Astrocyte of the hippocampus (primary cell): ENCODE data around the gene TTC33.
A peak's percentile ranks its signal among the peaks of the same experiment; 100 is the strongest.
"Not testable (repeated sequence)": the region's sequence is repeated elsewhere in the genome, so short reads cannot be mapped to it uniquely, and the experiment has no call there.

Source experiments
- DNase-seq: peaks from one replicate; pipeline ENCODE4 v3.0.0; 2011; ENCODE audit warnings: low read depth, low spot score

Gene TTC33

DNA sequence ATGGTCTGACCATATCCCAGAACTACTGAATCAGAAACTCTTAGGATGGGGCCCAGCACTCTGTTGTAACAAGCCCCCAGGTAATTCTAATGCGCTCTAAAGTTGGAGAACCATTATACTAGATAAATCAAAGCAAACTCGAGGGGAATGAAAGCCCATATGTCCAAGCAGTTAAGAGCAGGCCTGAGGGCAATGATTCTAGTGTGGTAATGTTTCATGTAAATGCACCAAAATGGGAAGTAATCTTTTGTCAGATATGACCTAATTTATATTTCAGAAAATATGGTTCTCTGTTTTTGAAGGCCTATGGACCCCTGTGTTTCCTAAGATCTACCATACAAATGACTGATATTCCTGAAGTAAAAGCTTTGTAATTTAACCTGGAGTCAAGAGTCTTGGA is 184.0 kb downstream of the TTC33 start:
- DNase-seq = no peak

DNA sequence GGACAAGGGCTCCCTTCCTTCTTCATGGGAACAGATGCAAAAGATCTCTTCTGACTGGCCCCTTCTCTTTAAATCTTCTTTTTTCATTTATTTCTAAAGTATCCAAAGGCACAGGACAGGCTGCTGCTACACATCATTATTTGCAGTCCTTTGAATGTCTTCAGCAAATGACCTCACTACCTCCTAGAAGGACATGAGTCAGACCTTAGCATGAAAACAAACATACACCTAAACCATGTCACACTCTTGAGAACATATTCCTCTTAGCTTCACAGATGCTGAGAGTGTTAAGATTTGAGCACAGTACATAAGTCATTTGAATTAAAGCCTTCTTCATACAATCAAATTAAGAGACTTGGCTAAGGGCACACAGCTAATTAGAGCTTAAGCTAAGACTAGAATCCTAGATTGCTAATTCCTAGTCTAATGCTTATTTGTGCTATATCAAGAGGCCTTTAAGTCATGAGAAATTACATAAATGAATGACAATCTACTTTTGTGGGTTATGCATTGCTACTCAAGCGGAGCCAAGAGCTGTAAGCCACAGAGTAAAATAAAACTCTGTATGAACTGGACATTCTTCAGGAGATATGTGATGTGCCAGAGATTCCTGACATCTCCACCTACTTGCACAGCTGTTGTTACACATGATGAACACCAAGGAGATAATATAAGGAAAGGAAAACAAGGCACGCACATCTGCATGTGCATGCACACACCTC is 185.2 kb downstream of the TTC33 start:
- peak; percentile 50 for DNase-seq

DNA sequence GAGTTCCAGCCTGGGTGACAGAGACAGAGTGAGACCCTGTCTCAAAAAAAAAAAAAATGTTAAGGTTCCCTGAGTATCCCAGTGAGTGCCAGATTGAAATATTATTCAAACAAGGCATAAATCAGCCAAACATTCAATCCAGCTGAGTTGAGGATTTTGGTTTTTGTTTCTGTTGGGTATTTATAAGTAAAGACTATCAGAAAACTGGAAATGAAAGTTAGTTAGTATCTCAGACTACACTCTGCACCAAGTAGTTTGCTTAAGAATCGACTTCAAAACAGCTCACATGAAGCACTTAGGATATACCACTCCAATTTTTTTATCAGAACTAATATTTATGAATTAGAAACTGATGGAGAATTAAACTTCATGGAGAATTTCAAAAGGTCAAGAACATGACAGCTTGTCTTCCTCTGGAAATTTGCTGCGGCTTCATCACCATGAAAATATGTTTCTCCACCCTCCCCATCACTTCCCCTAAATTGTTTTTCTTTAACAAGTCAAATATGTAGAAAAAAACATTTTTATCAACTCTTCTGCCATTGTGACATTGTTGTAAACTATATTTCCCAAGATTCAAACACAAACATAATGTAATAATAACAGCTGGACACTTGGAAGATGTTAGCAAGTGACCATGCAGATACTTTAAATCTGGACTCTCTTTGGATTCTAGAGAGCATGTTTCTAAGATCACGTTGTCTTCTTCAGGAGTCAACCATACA is 186.1 kb downstream of the TTC33 start:
- no peak for DNase-seq

DNA sequence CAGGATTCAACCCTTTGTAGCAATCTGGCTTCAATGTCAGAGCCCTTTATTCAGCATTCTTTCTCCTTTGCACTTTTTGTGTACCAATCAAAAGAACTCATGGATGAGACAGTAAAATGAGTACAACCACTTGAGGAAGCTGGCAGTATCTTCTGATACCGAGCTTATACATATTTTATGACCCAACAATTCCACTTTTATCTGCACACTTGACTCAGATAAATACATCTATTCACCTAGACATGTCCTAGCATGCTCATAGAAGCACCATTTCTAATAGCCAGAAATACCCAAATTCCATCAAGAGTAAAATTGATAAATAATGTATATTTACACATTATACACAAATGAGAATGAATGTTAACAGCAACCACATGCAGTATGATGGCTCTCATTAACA is 187.2 kb downstream of the TTC33 start:
- no peak for DNase-seq

DNA sequence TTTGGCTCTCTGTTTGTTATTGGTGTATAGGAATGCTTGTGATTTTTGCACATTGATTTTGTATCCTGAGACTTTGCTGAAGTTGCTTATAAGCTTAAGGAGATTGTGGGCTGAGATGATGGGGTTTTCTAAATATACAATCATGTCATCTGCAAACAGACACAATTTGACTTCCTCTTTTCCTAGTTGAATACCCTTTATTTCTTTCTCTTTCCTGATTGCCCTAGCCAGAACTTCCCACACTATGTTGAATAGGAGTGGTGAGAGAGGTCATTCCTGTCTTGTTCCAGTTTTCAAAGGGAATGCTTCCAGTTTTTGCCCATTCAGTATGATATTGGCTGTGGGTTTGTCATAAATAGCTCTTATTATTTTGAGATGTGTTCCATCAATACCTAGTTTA is 192.6 kb downstream of the TTC33 start:
- not testable (repeated sequence) for DNase-seq

DNA sequence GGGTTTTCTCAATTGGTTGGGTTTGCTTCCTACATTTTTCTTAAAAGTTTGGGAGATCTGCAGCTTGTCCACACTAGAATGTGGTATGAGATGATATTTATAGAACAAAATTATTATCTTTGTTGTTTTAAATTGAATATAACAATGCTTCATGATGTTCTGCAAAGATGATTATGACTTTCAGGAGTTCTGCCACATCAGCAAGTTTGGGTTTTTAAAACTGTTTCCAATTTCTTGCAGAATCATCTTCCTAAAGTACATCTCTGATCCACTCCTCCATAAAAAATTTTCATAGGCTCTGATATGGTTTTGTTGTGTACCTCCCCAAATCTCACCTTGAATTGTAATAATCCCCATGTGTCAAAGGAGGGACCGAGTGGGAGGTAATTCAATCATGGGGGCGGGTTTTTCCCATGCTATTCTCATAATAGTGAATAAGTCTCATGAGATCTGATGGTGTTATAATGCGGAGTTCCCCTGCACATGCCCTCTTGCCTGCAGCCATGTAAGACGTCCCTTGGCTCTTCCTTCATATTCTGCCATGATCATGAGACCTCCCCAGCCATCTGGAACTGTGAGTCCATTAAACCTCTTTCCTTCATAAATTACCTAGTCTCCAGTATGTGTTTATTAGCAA is 195.2 kb downstream of the TTC33 start:
- DNase-seq = no peak

DNA sequence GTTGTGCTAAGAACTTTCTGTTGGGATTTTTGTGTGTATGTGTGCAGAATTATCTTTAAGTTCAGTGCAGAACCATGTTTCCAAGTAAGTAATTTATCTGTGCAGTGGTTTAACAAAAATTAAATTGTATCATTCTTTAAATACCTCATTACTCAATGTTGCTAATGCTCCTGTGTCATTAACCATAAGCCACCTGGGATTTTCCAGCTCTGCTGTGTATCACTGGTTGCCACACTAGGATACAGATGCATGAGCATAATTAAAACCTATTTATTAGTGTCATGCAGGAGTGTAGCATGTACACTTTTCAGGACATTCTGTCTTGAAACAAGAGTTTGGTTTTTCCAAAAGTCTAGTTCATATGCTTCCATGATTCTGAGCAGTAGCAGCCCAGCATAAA is 196.5 kb downstream of the TTC33 start:
- DNase-seq = no peak

DNA sequence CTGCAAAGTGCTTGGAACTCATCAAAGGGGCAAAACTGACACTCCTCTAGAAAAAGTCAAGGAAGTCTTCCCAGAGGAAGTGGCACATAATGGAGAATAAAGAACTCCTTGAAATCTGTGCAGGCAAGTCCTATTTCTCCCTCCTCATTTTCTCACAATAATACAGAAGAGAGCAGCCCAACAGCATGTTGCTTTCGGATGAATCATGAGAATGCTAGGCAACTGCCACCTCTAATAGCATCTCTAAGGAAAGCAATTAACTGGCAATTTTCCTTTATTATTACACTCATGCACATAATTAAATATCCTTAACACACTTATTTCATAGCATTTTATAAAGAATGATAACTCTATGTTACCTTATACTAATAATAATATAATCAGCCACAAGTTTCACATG is 198.3 kb downstream of the TTC33 start:
- peak; percentile 25 for DNase-seq

DNA sequence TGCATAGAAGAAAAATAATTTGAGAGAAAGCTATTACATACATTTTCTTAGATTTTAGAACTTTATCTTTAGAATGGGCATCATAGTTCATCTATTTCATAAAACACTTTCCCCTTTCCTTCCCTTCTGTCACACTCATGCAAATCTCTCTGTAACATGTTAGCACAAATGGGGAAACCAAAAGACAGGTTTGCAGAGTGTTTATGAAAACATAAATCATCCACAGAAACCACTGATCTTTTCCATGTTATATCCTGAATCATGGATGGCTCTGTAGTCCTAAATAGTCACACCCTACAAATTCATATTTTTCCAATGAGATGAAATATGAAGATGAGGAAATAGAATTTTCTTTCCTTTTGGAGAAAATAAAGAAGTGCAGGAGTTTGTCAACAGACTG is 198.9 kb downstream of the TTC33 start:
- DNase-seq = no peak

DNA sequence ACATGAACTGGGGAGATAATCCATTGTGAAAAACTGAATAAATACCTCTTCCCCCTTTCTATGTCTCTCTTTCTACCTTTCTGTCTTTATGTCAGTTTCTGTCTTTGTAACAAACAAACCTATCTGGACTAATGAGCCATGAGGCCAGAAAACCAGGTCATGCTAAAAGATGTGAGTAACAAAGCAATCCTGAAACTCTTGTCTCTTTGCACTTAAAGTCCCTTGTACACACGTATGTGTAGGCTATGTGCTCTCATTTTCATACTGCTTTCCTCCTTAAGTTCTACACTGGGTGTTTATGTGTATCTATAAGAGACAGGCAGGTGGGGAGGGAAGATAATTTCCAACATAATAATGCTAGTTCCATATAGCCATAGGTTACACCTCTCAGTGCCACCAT is 199.9 kb downstream of the TTC33 start:
- no peak for DNase-seq

DNA sequence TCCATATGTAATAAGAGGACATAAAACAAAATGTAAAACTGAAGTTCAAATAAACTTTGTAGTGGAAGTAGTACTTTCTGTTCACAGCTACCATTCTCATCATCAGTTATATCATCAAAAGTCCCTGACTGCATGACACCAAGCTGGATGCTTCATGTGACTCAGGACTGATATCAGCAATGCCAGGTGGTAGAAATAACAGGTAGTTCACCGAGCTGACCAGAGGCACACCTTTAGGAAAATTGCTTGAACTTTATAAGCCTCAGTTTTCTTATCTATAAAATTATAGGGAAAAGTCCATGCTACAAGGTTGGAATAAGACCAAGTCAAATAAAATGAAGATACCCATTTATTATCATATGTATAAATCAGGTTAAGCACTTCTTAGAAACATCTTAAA is 200.9 kb downstream of the TTC33 start:
- no peak for DNase-seq

DNA sequence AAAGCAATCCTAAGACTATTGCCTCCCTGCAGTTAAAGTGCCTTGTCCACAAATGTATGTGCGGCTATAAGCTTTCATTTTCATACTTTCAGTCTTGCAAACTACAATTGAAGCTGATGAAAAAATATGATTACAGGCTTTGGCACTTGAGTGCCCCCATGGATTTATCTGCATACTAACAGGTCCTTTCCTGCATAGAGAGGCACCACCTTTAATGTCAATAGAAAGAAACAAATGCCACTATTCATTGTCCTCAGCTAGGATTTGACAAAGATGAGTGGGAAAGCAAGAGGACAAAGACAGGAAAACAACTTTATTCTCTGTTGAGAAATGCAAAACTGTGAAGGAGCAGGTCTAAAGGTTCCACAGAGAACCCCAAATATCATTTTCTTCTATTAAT is 201.7 kb downstream of the TTC33 start:
- DNase-seq = no peak

DNA sequence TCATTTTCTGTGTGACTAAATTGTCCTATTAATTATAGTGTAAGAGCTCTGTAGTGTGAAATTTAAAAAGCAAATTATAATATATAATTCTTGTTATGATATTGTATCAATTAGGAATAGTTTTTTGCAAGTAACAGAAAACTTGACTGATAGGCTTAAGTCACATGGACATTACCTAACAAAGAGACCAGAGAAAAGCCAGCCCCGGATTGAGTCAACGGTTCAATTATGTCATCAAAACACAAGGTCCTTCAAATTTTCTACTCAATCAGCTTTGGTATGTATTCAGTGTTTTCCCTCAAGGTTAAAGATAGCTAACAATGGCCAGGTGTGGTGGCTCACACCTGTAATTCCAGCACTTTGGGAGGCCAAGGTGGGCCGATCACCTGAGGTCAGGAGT is 202.8 kb downstream of the TTC33 start:
- DNase-seq = no peak

DNA sequence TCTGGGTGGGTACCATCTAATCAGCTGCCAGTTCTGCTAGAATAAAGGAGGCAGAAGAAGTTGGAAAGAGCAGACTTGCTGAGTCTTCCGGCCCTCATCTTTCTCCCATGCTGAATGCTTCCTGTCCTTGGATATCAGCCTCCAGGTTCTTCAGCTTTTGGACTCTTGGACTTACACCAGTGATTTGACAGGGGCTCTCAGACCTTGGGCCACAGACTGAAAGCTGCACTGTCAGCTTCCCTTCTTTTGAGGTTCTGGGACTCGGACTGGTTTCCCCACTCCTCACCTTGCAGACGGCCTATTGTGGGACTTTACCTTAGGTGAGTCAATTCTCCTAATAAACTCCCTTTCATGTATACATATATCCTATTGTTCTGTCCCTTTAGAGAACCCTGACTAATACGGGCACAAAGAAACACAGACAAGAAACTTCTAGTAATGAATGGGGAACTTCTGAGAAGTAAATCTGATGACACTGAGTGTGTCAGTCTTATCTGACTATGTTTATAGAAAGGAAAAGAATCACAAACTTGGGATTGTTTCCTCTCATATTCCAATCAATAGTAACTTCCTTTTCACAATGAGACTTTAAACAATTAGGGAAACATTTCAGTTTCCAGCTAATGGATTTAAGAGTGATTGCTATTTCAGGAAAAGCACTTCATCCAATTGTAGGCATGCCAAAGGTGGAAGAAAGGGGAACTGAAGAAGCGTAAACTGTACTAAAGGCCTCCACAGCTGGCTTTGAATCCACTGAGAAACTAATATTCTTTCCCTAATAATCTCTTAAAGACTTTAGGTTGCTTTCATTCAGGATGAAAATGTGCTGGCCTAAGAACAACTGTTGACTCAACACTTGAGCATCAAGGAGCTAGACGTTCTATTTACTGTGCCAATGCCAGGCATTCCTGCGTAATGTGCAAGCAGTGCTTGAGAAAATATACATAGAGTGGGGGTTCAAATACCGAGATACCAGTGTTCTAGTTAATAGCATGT is 204.0 kb downstream of the TTC33 start:
- peak; percentile 96 for DNase-seq

DNA sequence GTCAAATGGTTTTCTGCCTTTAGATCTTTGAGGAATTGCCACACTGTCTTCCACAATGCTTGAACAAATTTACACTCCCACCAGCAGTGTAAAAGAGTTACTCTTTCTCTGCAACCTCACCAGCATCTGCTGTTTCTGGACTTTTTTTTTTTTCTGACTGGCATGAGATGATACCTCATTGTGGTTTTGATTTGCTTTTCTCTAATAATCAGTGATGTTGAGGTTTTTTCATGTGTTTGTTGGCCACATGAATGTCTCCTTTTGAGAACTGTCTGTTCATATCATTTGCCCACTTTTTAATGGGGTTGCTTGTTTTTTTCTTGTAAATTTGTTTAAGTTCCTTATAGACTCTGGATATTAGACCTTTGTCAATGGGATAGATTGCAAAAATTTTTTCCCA is 205.3 kb downstream of the TTC33 start:
- no peak for DNase-seq

DNA sequence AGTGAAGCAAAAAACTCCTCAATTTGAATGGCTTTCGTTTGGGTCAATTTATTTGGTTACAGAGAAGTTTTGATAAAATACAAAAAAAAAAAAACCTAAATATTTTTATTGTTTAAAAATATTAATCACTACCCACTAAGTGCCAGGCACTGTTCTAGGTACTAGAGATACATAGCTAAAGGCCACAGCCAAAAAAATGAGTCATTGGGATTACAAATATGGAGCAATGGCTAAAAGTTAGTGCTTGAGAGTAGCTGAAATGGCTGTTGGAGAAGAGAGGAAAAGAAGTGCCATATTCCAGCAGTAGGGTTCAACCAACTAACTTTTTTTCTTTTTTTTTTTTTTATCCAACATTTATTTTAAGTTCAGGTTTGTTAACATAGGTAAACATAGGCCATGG is 206.1 kb downstream of the TTC33 start:
- DNase-seq = no peak

DNA sequence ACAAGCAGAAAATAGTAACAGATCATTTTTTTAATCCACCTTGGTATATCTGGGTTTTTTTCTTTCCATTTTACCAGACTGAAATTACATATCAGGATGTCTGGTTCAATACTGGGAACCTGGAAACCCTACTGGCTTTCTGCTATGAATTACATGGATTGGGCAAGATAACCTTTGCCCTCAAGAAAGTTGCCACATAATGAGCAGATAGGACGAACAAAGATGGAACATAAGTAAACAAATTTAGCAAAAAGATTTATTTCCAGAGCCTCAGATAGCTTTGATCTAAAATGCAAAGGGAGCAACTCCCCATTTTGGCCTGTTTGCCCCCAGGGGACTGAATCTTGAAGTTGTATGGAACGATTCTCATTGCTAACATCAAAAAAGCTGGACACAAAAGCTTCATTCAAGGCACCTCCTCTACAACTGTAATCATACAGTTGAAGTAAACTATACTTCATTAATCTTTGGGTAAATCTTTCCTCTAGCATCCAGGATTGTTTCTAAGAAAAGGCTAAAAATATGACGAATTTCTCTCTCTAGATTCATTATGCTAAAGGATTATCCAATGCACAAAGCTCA is 207.7 kb downstream of the TTC33 start:
- no peak for DNase-seq

DNA sequence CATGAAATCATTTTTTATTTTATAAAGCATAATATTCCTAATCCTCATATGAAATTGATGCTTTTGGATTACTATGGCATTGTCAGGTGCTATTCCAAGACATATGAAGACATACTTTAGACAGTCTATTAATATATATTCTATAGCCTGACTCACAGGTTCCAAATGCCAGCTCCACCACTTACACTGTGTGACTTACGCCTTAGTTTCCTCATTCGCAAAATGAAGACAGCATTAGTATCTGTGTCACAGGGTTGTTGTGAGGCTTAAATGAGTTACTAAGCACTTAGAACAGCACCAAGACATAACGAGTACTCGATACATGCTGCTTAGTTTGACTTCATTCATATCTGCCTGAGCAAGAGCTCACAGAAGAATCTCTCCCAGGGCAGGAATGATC is 208.2 kb downstream of the TTC33 start:
- no peak for DNase-seq

DNA sequence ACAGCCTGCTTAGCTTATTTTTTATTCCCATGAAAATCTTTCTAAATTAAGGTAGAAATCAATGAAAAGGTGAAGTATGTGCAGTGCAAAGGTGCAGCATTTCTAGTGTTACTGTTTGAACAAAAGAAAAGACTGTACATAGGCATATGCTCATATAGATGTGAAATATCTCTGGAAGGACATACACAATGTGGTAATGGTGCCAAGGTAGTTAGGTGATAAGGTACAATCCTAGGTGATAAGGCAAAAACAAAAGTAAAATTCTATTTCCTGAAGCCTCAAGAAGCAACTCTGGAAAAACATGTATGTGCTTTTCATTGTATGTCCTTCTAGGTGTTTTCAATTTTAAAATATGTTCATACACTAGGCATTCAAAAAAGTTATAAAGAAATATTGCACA is 215.5 kb downstream of the TTC33 start:
- DNase-seq = no peak

DNA sequence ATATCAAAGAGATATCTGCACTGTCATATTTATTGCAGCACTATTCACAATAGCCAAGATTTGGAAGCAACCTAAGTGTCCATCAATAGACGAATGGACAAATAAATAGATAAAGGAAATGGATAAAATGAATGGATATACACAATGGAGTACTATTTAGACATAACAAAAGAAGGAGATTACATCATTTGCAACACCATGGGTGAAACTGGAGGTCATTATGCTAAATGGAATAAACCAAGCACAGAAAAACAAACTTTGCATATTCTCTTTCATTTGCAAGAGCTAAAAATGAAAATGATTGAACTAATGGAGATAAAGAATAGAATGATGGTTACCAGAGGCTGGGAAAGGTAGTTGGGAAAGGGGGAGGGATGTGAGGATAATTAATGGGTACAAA is 231.1 kb downstream of the TTC33 start:
- DNase-seq = no peak

DNA sequence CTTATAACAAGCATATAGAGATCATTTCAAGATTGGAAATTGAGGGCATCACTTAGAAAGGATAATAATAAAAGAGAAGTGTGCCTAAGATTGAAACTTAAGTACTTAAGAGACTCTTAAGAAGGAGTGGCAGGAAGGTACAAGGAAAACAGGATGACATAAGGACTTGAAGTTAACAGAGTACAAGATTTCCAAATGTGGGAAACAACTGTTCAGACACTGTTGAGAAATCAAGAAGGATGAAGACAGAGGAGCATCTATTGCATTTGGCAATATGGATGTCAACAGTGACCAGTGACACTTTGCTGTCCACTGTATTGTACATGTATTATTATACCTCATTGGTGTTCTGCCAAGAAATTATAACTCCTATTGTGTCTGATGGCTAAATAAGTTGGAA is 233.8 kb downstream of the TTC33 start:
- no peak for DNase-seq
